Measurements from ENCODE around the gene THSD8.

- TF ChIP-seq, protein P1, sequence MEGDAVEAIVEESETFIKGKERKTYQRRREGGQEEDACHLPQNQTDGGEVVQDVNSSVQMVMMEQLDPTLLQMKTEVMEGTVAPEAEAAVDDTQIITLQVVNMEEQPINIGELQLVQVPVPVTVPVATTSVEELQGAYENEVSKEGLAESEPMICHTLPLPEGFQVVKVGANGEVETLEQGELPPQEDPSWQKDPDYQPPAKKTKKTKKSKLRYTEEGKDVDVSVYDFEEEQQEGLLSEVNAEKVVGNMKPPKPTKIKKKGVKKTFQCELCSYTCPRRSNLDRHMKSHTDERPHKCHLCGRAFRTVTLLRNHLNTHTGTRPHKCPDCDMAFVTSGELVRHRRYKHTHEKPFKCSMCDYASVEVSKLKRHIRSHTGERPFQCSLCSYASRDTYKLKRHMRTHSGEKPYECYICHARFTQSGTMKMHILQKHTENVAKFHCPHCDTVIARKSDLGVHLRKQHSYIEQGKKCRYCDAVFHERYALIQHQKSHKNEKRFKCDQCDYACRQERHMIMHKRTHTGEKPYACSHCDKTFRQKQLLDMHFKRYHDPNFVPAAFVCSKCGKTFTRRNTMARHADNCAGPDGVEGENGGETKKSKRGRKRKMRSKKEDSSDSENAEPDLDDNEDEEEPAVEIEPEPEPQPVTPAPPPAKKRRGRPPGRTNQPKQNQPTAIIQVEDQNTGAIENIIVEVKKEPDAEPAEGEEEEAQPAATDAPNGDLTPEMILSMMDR (IDR thresholded peaks at IDR 0.05) = no peak
- no peak for TF ChIP-seq EP300 (IDR thresholded peaks at IDR 0.05)
- no peak for TF ChIP-seq POLR2A (IDR thresholded peaks at IDR 0.05)
- no peak for TF ChIP-seq POLR2AphosphoS5 (IDR thresholded peaks at IDR 0.05)
Observed at GRCh38 chr19:12764698-12765097, 37.2 kb upstream of the THSD8 start.
